Hepatocyte (in vitro differentiated cells): ENCODE results near the gene GDPD5. TPM values are rescaled to one million over a fixed set of nuclear protein-coding genes. Genes with fewer than 3 reads are reported as not detected.

Experiments
- DNase-seq: peaks from one replicate; pipeline ENCODE4 v3.0.0-alpha.2; 2016; ENCODE audit warnings: low spot score
- H2AFZ ChIP-seq: fragments of 200-600 bp; sonication (generic); 2 replicates; pipeline ENCODE4 v1.6.0; 2016; ENCODE audit warnings: antibody characterized with exemption, mild to moderate bottlenecking
- H3K27ac ChIP-seq: fragments of 200-600 bp; sonication (generic); 2 replicates; pipeline ENCODE4 v1.5.1; 2016; ENCODE audit warnings: mild to moderate bottlenecking
- H3K27me3 ChIP-seq: fragments of 200-600 bp; sonication (generic); 2 replicates; pipeline ENCODE4 v1.6.1; 2016
- H3K36me3 ChIP-seq: fragments of 200-600 bp; sonication (generic); replicated peaks from 2 replicates; pipeline ENCODE4 v1.5.1; 2016; ENCODE audit warnings: low read depth; ENCODE audit not compliant: insufficient read depth
- H3K4me1 ChIP-seq: fragments of 200-600 bp; sonication (generic); 2 replicates; pipeline ENCODE4 v1.5.1; 2016; ENCODE audit warnings: mild to moderate bottlenecking, moderate library complexity; ENCODE audit not compliant: insufficient read depth
- H3K4me2 ChIP-seq: fragments of 200-600 bp; sonication (generic); 2 replicates; pipeline ENCODE4 v1.6.0; 2016
- H3K4me3 ChIP-seq: fragments of 200-600 bp; sonication (generic); 2 replicates; pipeline ENCODE4 v1.5.1; 2016; ENCODE audit warnings: mild to moderate bottlenecking
- H3K79me2 ChIP-seq: fragments of 200-600 bp; sonication (generic); 2 replicates; pipeline ENCODE4 v1.6.0; 2017; ENCODE audit warnings: mild to moderate bottlenecking
- H3K9me2 ChIP-seq: fragments of 200-600 bp; sonication (generic); replicated peaks from 2 replicates; pipeline ENCODE4 v1.6.0; 2017; ENCODE audit warnings: mild to moderate bottlenecking; ENCODE audit not compliant: insufficient read depth
- H3K9me3 ChIP-seq: fragments of 200-600 bp; sonication (generic); 2 replicates; pipeline ENCODE4 v1.5.1; 2016; ENCODE audit warnings: low read depth, mild to moderate bottlenecking
- H4K20me1 ChIP-seq: fragments of 200-600 bp; sonication (generic); 2 replicates; pipeline ENCODE4 v1.6.0; 2016; ENCODE audit warnings: mild to moderate bottlenecking; ENCODE audit not compliant: insufficient read depth, poor library complexity, severe bottlenecking
- EZH2 ChIP-seq: fragments of 200-600 bp; sonication (generic); IDR thresholded peaks from 2 replicates; pipeline ENCODE4 v1.6.1; 2016; ENCODE audit warnings: antibody characterized with exemption, mild to moderate bottlenecking, borderline replicate concordance
- EZH2phosphoT487 ChIP-seq: fragments of 200-600 bp; sonication (generic); IDR thresholded peaks from one replicate; pipeline ENCODE4 v1.6.1; 2018; ENCODE audit warnings: antibody characterized with exemption, mild to moderate bottlenecking, low read depth, moderate library complexity; ENCODE audit not compliant: unreplicated experiment, severe bottlenecking
- WGBS: methylation state at CpG from one replicate; pipeline ENCODE4 v1.1.6; 2016; ENCODE audit warnings: low lambda C conversion rate; ENCODE audit errors: missing lambda C conversion rate; 5-methylcytosine and 5-hydroxymethylcytosine counted together
- polyA plus RNA-seq: library from polyadenylated mRNA; unstranded; fragments of >200 nt; fragmentation: Nextera tagmentation; extraction: Ambion mirVana; gene quantifications from 2 replicates; pipeline ENCODE4 v1.2.1, GENCODE V29; 2016
- total RNA-seq: library from RNA; depleted of rRNA; stranded (reverse); fragments of >200 nt; gene quantifications from 2 replicates; pipeline ENCODE4 v1.2.3, GENCODE V29; 2014
- TF ChIP-seq, protein P1 (sequence below): fragments of 200-600 bp; sonication (generic); IDR thresholded peaks from 2 replicates; pipeline ENCODE4 v1.5.1; 2016; ENCODE audit warnings: antibody characterized with exemption, mild to moderate bottlenecking; ENCODE audit not compliant: poor library complexity

Gene GDPD5
- total and polyA plus RNA-seq, 2 experiments from 2014 or later, result 5.2 to 8.9 TPM

DNA sequence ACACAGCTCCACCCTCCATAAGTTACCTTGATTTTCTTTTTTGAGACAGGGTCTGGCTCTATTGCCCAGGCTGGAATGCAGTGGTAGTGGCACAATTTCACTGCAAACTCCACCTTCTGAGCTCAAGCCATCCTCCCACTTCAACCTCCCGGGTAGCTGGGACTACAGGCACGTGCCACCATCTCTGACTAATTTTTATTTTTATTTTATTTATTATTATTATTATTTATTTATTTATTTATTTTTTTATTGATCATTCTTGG lies 116.9 kb downstream of the GDPD5 start:
- Histone ChIP-seq H3K4me3 (no peak overlapping the region), H3K36me3 (peaks cover 8% of the 10 kb centered on the region), H3K4me2 (no peak overlapping the region), H4K20me1 (peaks cover 46% of the 10 kb centered on the region), H2AFZ (no peak overlapping the region), H3K27ac (no peak overlapping the region), H3K9me3 (no peaks in the 10 kb centered on the region), H3K4me1 (no peaks in the 10 kb centered on the region), H3K27me3 (no peaks in the 10 kb centered on the region), H3K79me2 (peaks cover 39% of the 10 kb centered on the region), H3K9me2 (no peaks in the 10 kb centered on the region)
- 98% methylated on average over 2 of the region's 2 CpGs for WGBS
- TF ChIP-seq EZH2 (no peak), EZH2phosphoT487 (no peak)
- TF ChIP-seq, protein P1, sequence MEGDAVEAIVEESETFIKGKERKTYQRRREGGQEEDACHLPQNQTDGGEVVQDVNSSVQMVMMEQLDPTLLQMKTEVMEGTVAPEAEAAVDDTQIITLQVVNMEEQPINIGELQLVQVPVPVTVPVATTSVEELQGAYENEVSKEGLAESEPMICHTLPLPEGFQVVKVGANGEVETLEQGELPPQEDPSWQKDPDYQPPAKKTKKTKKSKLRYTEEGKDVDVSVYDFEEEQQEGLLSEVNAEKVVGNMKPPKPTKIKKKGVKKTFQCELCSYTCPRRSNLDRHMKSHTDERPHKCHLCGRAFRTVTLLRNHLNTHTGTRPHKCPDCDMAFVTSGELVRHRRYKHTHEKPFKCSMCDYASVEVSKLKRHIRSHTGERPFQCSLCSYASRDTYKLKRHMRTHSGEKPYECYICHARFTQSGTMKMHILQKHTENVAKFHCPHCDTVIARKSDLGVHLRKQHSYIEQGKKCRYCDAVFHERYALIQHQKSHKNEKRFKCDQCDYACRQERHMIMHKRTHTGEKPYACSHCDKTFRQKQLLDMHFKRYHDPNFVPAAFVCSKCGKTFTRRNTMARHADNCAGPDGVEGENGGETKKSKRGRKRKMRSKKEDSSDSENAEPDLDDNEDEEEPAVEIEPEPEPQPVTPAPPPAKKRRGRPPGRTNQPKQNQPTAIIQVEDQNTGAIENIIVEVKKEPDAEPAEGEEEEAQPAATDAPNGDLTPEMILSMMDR, result no peak
- DNase-seq, result no peak

DNA sequence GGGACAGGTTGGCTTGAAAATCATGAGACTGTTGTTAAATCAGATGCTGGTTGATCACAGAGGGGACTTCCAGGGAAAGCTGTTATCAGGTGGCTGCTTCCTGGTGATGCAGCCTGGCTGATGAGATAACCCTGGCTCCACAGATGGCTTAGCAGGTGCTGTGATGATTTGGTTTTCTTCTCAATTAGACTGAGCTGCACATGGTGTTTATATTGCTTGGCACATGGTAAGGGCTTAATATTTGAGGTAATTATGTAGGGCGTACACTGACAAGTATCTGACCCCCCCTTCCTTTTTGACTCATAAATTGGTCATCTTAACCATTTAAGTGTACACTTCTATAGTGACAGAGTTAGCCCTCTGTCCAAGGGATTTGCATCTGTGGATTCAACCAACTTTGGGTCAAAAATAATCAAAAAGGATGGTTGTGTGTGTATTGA lies 119.4 kb downstream of the GDPD5 start:
- no peak overlapping the region for H3K4me2 ChIP-seq
- no peaks in the 10 kb centered on the region for H3K27me3 ChIP-seq
- H3K36me3 ChIP-seq, result peaks cover 8% of the 10 kb centered on the region
- TF ChIP-seq EZH2phosphoT487, result no peak
- TF ChIP-seq, protein P1, result no peak
- no peak for TF ChIP-seq EZH2
- 78% methylated on average over 1 of the region's 1 CpG for WGBS
- H4K20me1 ChIP-seq, result peaks cover 72% of the 10 kb centered on the region
- peak overlapping the region; percentile 4 for H3K27ac ChIP-seq
- H3K9me2 ChIP-seq, result no peaks in the 10 kb centered on the region
- peaks cover 64% of the 10 kb centered on the region for H3K79me2 ChIP-seq
- H3K4me3 ChIP-seq, result no peak overlapping the region
- H2AFZ ChIP-seq, result no peak overlapping the region
- no peak for DNase-seq
- peaks cover 15% of the 10 kb centered on the region for H3K4me1 ChIP-seq
- H3K9me3 ChIP-seq, result no peaks in the 10 kb centered on the region

DNA sequence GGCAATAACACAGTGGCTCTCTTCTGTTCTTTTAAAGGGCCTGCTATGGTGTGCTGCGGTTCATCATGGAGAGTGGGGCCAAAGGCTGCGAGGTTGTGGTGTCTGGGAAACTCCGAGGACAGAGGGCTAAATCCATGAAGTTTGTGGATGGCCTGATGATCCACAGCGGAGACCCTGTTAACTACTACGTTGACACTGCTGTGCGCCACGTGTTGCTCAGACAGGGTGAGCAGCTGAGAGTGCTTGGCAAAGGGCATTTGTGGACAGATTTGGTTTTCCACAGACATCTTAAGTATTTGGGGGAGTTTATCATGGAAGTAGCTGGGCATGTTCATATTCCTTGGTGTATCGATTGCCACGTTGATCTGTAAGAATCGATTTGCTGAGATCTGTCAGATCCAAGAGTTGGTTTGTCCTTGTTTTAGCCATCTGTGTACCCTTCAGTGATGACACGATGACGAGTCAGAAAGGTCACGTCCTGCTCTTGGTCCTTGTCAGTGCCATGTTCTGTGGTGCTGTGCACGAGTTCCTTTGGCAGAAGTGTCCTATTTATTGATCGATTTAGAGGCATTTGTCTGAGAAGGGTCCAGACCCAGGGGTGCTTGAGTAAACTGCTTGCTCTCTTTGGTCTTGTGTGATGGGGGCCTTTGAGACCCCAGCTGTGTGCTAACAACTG lies 121.6 kb downstream of the GDPD5 start:
- peaks cover 87% of the 10 kb centered on the region for H4K20me1 ChIP-seq
- no peaks in the 10 kb centered on the region for H3K9me2 ChIP-seq
- H3K9me3 ChIP-seq, result no peaks in the 10 kb centered on the region
- no peak overlapping the region for H3K27ac ChIP-seq
- no peak overlapping the region for H3K4me2 ChIP-seq
- no peaks in the 10 kb centered on the region for H3K27me3 ChIP-seq
- peaks cover 8% of the 10 kb centered on the region for H3K36me3 ChIP-seq
- no peak for DNase-seq
- WGBS, result 96% methylated on average over 15 of the region's 15 CpGs
- TF ChIP-seq, protein P1, result no peak
- no peak for TF ChIP-seq EZH2
- TF ChIP-seq EZH2phosphoT487, result no peak
- H3K79me2 ChIP-seq, result peaks cover 83% of the 10 kb centered on the region
- peaks cover 19% of the 10 kb centered on the region for H3K4me1 ChIP-seq
- no peak overlapping the region for H2AFZ ChIP-seq
- no peak overlapping the region for H3K4me3 ChIP-seq

DNA sequence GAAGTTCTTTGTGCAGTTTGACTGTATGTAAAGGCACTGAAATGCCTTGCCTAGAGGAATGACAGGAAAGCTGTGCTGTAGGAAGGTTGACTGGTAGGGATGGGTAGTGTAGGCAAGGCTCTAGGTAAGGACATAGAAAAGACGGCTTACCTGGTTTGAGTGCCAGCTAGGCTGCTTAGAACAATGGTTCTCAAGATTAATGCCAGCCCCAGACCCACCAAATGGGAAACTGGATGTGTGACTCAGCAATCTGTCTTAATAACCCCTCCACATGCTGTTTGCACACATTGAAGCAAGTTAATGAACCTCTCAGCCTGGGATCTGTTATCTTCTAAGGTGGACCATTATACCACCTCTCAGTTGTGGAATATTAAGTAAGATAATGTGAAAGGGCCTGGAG lies 122.7 kb downstream of the GDPD5 start:
- Histone ChIP-seq H3K4me3 (no peak overlapping the region), H2AFZ (no peak overlapping the region), H3K27me3 (no peaks in the 10 kb centered on the region), H3K4me1 (peaks cover 19% of the 10 kb centered on the region), H3K9me2 (no peaks in the 10 kb centered on the region), H4K20me1 (peaks cover 78% of the 10 kb centered on the region), H3K4me2 (peak overlapping the region; percentile 87), H3K27ac (peak overlapping the region; percentile 21), H3K36me3 (peaks cover 8% of the 10 kb centered on the region), H3K9me3 (no peaks in the 10 kb centered on the region), H3K79me2 (peaks cover 74% of the 10 kb centered on the region)
- no peak for TF ChIP-seq EZH2
- TF ChIP-seq EZH2phosphoT487, result no peak
- TF ChIP-seq, protein P1, result no peak
- WGBS, result 96% methylated on average over 1 of the region's 1 CpG
- DNase-seq, result no peak
